Keratinocyte (primary cell): ENCODE results near the gene APCDD1L. TPM values are rescaled to one million over a fixed set of nuclear protein-coding genes. Genes with fewer than 3 reads are reported as not detected.

Experiments used
- DNase-seq: peaks from one replicate; pipeline ENCODE4 v3.0.0-alpha.2; 2011; ENCODE audit warnings: low read depth, missing footprints, low spot score
- FAIRE-seq: peaks from 2 replicates; lab custom pipeline; 2011; peaks lifted over from hg19 to GRCh38; lab: Jason Lieb, UNC
- H2AFZ ChIP-seq: 2 replicates; pipeline ENCODE4 v1.6.0; 2012; ENCODE audit warnings: low read length, control low read depth, inconsistent platforms; ENCODE audit not compliant: control insufficient read depth
- H3K27ac ChIP-seq: 2 replicates; pipeline ENCODE4 v1.5.1; 2011; ENCODE audit warnings: low read length; ENCODE audit not compliant: control insufficient read depth, insufficient read depth
- H3K27me3 ChIP-seq: 3 replicates; pipeline ENCODE4 v1.6.0; 2011; ENCODE audit warnings: low read length; ENCODE audit not compliant: control insufficient read depth, insufficient read depth; ENCODE audit errors: extremely low read depth
- H3K36me3 ChIP-seq, 2 experiments: 2 replicates in 1 of 2; 3 replicates in 1 of 2; pipeline ENCODE4 v1.5.1; 2011; ENCODE audit warnings: low read length in 2 of 2, mild to moderate bottlenecking in 1 of 2; ENCODE audit not compliant: control insufficient read depth in 2 of 2, insufficient read depth in 2 of 2; ENCODE audit errors: extremely low read depth in 1 of 2
- H3K4me1 ChIP-seq: 3 replicates; pipeline ENCODE4 v1.5.1; 2011; ENCODE audit warnings: low read length; ENCODE audit not compliant: control insufficient read depth, insufficient read depth; ENCODE audit errors: extremely low read depth
- H3K4me2 ChIP-seq: 3 replicates; pipeline ENCODE4 v1.6.0; 2011; ENCODE audit warnings: low read depth, low read length; ENCODE audit not compliant: control insufficient read depth, insufficient read depth; ENCODE audit errors: extremely low read depth
- H3K4me3 ChIP-seq, 3 experiments: fragments of 200-600 bp in 1 of 3; sonication (generic) in 1 of 3; 2 replicates in 2 of 3; 3 replicates in 1 of 3; pipeline ENCODE4 v1.5.1; 2011 to 2016; ENCODE audit warnings: low read length in 3 of 3, mild to moderate bottlenecking in 3 of 3, control low read depth in 2 of 3, inconsistent platforms in 1 of 3, low read depth in 1 of 3, mixed read lengths in 1 of 3, mixed run types in 1 of 3, moderate library complexity in 1 of 3; ENCODE audit not compliant: control insufficient read depth in 2 of 3, insufficient read depth in 2 of 3; ENCODE audit errors: extremely low read depth in 1 of 3
- H3K79me2 ChIP-seq: 2 replicates; pipeline ENCODE4 v1.6.0; 2012; ENCODE audit warnings: low read length; ENCODE audit not compliant: control insufficient read depth, insufficient read depth
- H3K9ac ChIP-seq: 3 replicates; pipeline ENCODE4 v1.6.0; 2011; ENCODE audit warnings: low read length; ENCODE audit not compliant: control insufficient read depth, insufficient read depth; ENCODE audit errors: extremely low read depth
- H3K9me1 ChIP-seq: 3 replicates; pipeline ENCODE4 v1.6.0; 2011; ENCODE audit warnings: low read length; ENCODE audit not compliant: control insufficient read depth, insufficient read depth; ENCODE audit errors: extremely low read depth
- H3K9me3 ChIP-seq: 2 replicates; pipeline ENCODE4 v1.5.1; 2012; ENCODE audit warnings: low read depth, low read length; ENCODE audit not compliant: control insufficient read depth
- H4K20me1 ChIP-seq: 3 replicates; pipeline ENCODE4 v1.6.0; 2011; ENCODE audit warnings: low read length; ENCODE audit not compliant: control insufficient read depth, insufficient read depth; ENCODE audit errors: extremely low read depth
- EZH2 ChIP-seq: IDR thresholded peaks from one replicate; pipeline ENCODE4 v1.6.1; 2012; ENCODE audit warnings: inconsistent platforms, mild to moderate bottlenecking, low read length, moderate library complexity
- dilution Hi-C: fragments of 300-500 bp; cut with MboI; formaldehyde crosslinking; loops from one replicate; pipeline ENCODE4 v1.7.0; 2020; ENCODE audit warnings: low sequenced_read_pairs; ENCODE audit not compliant: extremely low pct_ligation_motif_present
- polyA plus RNA-seq, 5 experiments: library from polyadenylated mRNA; depleted of rRNA in 3 of 5; stranded (reverse) in 3 of 5; stranded (forward) in 1 of 5; unstranded in 1 of 5; fragments of >200 nt; gene quantifications; 1 replicate in 1 of 5; 2 replicates in 3 of 5; 3 replicates in 1 of 5; pipeline versions ENCODE4 v1.2.1 to v1.2.3, GENCODE V29; 2011 to 2012; ENCODE audit warnings: missing spikeins in 2 of 5, low read depth in 1 of 5, low replicate concordance in 1 of 5
- TF ChIP-seq, protein P1 (sequence below), 3 experiments: IDR thresholded peaks in 1 of 3; conservative IDR thresholded peaks in 1 of 3; optimal IDR thresholded peaks in 1 of 3; 2 replicates in 2 of 3; 3 replicates in 1 of 3; pipeline versions ENCODE3 to v1.5.1; 2011; ENCODE audit warnings: low read length in 3 of 3, mild to moderate bottlenecking in 3 of 3, moderate library complexity in 2 of 3, control low read depth in 1 of 3, inconsistent platforms in 1 of 3; ENCODE audit not compliant: insufficient read depth in 2 of 3; ENCODE audit errors: extremely low read depth in 1 of 3

APCDD1L gene
- polyA plus RNA-seq, 1 donor (not counting 4 experiments of a cell fraction or from before 2014, with no cell fraction given) = 0.67 TPM

DNA sequence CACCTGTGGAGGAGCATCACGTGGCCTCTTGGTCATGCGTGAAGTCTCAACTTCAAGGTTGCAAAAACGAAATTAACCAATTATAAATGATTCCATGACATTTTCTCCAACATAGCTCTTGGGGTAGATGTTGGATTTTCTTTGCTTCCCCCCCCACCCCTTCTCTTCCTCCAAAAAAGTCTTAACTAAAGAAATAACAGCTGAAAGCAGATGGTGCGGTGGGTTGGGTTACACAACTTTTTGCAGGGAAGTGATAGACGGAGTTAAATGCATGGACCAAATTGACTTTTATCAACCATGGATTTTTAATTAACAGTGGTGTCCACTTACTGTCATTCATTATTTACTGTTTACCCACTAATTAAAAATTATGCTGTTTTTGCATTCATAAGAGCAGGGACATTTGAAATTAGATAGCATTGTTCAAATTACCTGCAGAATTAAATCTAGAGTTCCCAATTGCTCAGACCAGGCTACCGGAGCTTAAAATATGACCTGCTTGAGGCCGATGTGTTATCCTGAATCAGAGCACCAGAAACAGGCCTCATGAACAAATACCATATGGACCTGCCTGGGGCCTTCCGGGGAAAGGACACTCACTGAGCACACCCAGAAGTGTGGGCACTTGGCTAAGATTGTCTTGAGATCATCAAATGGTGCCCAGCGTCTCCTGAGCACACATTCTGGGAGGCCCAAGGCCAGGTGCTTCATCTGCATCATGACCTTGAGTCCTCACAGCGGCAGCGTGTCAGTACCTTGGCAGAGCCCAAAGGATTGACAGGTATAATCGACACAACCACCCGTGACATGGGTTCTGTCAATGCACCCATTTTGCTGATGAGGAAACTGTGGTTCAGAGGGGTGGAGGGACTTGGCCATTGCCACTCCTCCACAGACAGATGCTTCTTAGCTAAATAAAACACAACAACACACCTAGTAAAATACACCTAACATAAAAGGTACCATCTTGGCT, 41.5 kb downstream of the APCDD1L start:
- Histone ChIP-seq H3K9ac (no peak overlapping the region), H3K4me2 (no peak overlapping the region), H3K27ac (no peak overlapping the region), H3K9me3 (peaks cover 2% of the 10 kb centered on the region), H3K9me1 (no peaks in the 10 kb centered on the region), H2AFZ (no peak overlapping the region), H3K4me3 (no peak overlapping the region), H3K79me2 (no peaks in the 10 kb centered on the region), H3K36me3 (no peaks in the 10 kb centered on the region), H3K4me1 (no peaks in the 10 kb centered on the region), H3K27me3 (no peaks in the 10 kb centered on the region), H4K20me1 (no peaks in the 10 kb centered on the region)
- no peak for FAIRE-seq
- TF ChIP-seq, protein P1, sequence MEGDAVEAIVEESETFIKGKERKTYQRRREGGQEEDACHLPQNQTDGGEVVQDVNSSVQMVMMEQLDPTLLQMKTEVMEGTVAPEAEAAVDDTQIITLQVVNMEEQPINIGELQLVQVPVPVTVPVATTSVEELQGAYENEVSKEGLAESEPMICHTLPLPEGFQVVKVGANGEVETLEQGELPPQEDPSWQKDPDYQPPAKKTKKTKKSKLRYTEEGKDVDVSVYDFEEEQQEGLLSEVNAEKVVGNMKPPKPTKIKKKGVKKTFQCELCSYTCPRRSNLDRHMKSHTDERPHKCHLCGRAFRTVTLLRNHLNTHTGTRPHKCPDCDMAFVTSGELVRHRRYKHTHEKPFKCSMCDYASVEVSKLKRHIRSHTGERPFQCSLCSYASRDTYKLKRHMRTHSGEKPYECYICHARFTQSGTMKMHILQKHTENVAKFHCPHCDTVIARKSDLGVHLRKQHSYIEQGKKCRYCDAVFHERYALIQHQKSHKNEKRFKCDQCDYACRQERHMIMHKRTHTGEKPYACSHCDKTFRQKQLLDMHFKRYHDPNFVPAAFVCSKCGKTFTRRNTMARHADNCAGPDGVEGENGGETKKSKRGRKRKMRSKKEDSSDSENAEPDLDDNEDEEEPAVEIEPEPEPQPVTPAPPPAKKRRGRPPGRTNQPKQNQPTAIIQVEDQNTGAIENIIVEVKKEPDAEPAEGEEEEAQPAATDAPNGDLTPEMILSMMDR (optimal IDR thresholded peaks at IDR 0.05 in 1 of 3, IDR thresholded peaks at IDR 0.05 in 1 of 3, conservative IDR thresholded peaks at IDR 0.05 in 1 of 3; ENCODE audit: extremely low read depth in 1 of 3, insufficient read depth in 2 of 3, low read length in 3 of 3) = no peak
- no peak for TF ChIP-seq EZH2
- DNase-seq = no peak
- dilution Hi-C loops = no loop called here

DNA sequence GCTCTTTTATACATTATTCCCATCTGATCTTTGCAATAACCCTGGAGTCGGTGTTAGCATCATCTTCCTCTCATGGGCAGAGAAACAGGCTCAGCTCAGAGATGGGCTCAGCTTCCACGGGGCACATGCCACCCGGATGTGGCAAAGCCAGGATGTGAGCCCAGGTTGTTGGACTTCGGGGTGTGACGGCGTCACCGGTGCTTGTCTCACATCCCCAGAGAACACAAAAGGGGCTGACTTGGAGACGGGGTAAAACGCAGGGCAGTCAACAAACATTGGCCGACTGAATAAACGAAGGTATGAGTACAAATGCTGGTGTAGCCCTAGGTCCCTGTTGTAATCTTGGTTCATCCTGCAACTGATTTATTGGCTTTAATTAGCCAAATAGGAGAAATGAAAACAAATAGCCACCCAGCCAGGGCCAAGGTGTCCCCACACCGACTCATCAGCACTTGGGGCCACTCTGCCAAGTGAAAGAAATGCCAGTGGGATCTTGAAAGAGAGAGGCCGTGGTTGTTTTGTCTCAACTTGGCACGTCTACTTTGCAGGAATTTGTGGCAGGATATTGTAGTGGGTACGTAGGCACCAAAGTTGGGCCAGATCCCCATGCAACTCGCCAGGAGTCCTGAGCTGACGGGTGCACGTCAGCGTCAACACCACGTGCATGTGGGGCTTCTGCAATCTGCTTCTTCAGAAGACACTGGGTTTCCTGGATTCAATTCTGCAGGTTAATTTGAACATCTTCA, 42.8 kb downstream of the APCDD1L start:
- Histone ChIP-seq H3K79me2 (no peaks in the 10 kb centered on the region), H3K4me2 (no peak overlapping the region), H2AFZ (no peak overlapping the region), H3K27me3 (no peaks in the 10 kb centered on the region), H3K4me3 (no peak overlapping the region), H3K4me1 (no peaks in the 10 kb centered on the region), H3K36me3 (no peaks in the 10 kb centered on the region), H4K20me1 (no peaks in the 10 kb centered on the region), H3K9ac (no peak overlapping the region), H3K9me1 (no peaks in the 10 kb centered on the region), H3K9me3 (no peaks in the 10 kb centered on the region), H3K27ac (no peak overlapping the region)
- TF ChIP-seq, protein P1 (optimal IDR thresholded peaks at IDR 0.05 in 1 of 3, IDR thresholded peaks at IDR 0.05 in 1 of 3, conservative IDR thresholded peaks at IDR 0.05 in 1 of 3; ENCODE audit: extremely low read depth in 1 of 3, insufficient read depth in 2 of 3, low read length in 3 of 3) = no peak
- DNase-seq (no peak), FAIRE-seq (no peak)
- dilution Hi-C loops = no loop called here
